IPS-15b (cell line): ENCODE data around the gene HYAL2.

Experiments used
- H3K27me3 ChIP-seq: one replicate; pipeline ENCODE4 v1.6.1; 2013; ENCODE audit warnings: low read length; ENCODE audit not compliant: control insufficient read depth, insufficient read depth
- H3K36me3 ChIP-seq: one replicate; pipeline ENCODE4 v1.6.1; 2013; ENCODE audit warnings: low read length; ENCODE audit not compliant: control insufficient read depth, insufficient read depth
- H3K4me1 ChIP-seq: one replicate; pipeline ENCODE4 v1.6.1; 2013; ENCODE audit warnings: mild to moderate bottlenecking, low read length; ENCODE audit not compliant: control insufficient read depth, insufficient read depth
- H3K4me3 ChIP-seq: one replicate; pipeline ENCODE4 v1.5.1; 2013; ENCODE audit warnings: low read depth, low read length
- H3K9ac ChIP-seq: one replicate; pipeline ENCODE4 v1.6.1; 2013; ENCODE audit warnings: low read depth, mild to moderate bottlenecking, low read length
- H3K9me3 ChIP-seq: one replicate; pipeline ENCODE4 v1.6.1; 2013; ENCODE audit warnings: mild to moderate bottlenecking, low read length; ENCODE audit not compliant: control insufficient read depth, insufficient read depth

HYAL2 gene

DNA sequence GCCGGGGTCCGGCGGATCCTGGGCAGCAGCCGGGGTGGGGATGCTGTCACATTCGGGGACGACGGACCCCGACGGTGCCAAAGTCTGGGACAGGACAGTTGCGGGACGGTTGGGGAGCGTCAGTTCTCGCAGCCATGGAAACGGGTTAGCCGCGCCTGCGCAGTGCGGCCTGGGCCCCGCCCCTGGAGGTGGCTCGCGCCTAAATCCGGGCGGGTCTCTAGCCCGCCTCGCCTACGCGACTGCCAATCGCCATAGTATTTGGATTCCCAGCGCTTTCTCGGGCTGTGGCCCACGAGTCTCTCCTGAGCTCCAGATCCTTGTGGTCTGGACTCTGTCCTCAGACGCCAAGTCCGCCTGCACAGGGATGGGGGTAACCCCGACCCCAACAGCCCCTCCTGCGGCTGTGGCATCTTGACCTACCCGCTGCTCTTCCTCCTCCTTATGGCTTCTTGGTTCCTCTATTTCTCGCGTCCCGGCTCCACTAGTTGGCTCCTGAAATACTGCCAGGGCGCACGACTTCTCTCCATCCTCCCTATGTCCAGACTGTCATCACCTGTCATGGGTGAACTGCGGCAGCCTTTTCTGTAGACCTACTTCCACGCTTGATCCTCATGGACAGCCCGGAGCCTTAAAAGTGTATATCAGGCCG is 23.2 kb upstream of the HYAL2 start, which contains the start of gene ZMYND10:
Gene ZMYND10, minus strand, starts transcription at position 147 of the 649 bp plus-strand sequence. CDS start 153 bp downstream, outside the sequence.
- H3K36me3 ChIP-seq: peaks cover 9% of the 10 kb centered on the region
- H3K27me3 ChIP-seq: peaks cover 55% of the 10 kb centered on the region
- H3K4me1 ChIP-seq: peaks cover 2% of the 10 kb centered on the region
- H3K9me3 ChIP-seq: no peaks in the 10 kb centered on the region
- peak within 1 kb of the TSS; percentile 78 for H3K4me3 ChIP-seq
- H3K9ac ChIP-seq: no peak within 1 kb of the TSS

DNA sequence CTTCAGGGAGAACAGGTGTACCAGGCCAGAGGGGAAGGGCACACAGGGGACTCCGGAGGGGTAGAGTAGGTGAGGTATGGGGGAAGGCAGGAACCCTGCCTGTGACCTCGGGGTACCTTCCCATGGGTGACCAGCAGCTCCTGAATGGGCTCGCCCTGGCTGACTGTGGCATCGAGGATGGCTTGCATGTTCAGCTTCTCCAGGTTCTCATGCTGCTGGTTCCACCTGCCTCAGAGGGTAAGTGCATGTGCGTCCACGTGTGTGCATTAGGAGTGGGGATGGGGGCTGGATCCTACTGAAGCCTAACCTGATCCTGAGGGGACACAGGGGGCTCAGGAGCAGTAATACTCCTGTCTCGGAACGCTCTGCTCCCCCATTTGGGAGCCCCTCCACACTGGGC is 22.5 kb upstream of the HYAL2 start:
- peaks cover 61% of the 10 kb centered on the region for H3K27me3 ChIP-seq
- H3K4me1 ChIP-seq: peaks cover 3% of the 10 kb centered on the region
- no peaks in the 10 kb centered on the region for H3K9me3 ChIP-seq
- H3K36me3 ChIP-seq: peaks cover 9% of the 10 kb centered on the region
- peak overlapping the region; percentile 78 for H3K4me3 ChIP-seq
- H3K9ac ChIP-seq: no peak overlapping the region

DNA sequence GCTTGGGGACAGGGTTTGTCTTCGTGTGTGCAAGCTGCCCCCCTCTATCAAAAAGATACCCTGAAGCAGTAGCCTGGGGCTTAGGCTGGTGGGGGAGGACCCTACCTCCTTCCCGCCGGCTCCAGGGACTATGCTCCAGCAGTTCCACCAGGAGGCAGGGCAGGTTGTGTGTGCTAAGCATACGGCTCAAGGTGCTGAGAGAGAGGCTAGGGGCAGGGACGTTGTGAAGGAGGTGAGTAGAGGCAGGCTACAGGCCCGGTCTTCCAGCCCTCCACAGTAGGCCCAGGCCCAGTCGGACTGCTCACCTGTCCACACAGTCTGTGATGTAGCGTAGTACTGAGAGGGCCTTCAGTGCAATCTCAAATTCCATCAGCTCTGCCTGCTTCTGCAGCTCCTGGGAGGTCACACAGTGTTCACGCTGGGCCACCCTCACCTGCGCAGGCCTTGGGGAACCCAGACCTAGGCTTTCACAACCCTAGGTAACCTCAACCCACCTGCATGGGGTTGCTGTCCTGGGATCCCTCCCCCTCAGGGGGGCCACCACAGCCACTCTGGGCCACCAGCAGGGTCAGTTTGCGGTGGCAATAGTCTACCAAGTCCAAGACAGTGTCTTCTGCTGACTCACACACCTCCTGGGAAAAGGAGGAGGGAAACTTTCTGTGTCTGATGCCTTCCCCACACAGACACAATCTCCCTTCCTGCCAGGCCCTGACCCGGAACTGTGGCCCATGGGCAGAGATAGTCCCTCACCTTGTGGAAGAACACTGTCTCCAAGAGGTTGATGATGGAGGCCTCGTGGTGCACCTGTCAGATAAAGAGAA is 20.5 kb upstream of the HYAL2 start:
- Histone ChIP-seq H3K4me3 (no peak overlapping the region), H3K9me3 (no peaks in the 10 kb centered on the region), H3K36me3 (peaks cover 5% of the 10 kb centered on the region), H3K4me1 (peaks cover 5% of the 10 kb centered on the region), H3K27me3 (peaks cover 79% of the 10 kb centered on the region), H3K9ac (no peak overlapping the region)

DNA sequence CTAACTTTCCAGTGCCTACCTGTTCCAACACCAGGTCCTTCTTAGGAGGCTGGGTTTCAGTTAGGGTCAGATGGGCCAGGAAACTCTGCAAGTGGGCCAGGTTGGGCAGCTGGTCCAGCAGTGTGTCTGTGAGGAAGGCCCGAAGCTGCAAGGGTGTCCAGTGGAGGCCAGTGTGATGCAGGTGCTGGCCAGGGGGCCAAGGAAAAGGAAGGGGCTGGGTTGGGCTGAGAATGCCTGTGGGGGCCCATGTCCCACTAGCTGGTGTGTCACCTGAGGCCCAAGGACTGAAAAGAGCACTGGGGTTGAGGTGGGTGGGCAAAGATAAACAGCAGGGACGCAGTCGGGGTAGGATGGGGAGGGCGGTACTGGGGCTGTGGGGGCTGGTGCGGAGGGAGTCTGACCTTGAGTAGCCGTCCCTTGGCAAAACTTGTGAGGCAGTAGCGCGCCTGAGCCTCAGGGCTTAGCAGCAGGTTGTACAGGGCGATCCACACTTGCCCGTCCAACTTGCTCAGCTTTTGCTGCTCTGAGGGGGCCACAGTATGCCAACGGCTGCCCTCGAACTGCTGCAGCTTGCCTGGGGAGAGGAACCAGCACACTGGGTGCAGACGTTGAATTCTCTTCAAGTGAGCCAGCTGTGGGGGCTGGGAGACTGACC is 19.6 kb upstream of the HYAL2 start:
- Histone ChIP-seq H3K4me1 (peaks cover 3% of the 10 kb centered on the region), H3K9ac (no peak overlapping the region), H3K4me3 (no peak overlapping the region), H3K27me3 (peaks cover 80% of the 10 kb centered on the region), H3K36me3 (no peaks in the 10 kb centered on the region), H3K9me3 (no peaks in the 10 kb centered on the region)

DNA sequence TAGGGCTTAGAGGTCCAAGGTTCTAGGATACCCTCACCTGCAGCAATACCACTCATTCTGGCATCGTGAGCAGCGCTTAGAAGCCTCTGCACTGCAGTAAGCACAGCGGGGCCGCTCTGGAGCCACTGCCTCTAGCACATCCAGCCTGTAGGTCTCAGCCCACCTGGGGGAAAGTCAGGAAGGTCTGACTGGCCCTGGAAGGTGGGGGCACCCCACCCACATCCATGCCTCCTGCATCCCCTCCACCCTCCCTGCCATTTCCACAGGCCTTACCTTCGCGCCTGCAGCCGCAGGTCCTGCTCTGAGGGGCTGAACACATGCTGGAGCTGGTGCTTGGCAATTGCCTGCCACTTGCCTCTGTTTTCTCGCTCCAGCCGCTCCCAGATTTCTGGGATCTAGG is 19.0 kb upstream of the HYAL2 start:
- no peaks in the 10 kb centered on the region for H3K36me3 ChIP-seq
- no peaks in the 10 kb centered on the region for H3K9me3 ChIP-seq
- peaks cover 77% of the 10 kb centered on the region for H3K27me3 ChIP-seq
- H3K4me1 ChIP-seq: peaks cover 3% of the 10 kb centered on the region
- peak overlapping the region; percentile 58 for H3K4me3 ChIP-seq
- H3K9ac ChIP-seq: no peak overlapping the region

DNA sequence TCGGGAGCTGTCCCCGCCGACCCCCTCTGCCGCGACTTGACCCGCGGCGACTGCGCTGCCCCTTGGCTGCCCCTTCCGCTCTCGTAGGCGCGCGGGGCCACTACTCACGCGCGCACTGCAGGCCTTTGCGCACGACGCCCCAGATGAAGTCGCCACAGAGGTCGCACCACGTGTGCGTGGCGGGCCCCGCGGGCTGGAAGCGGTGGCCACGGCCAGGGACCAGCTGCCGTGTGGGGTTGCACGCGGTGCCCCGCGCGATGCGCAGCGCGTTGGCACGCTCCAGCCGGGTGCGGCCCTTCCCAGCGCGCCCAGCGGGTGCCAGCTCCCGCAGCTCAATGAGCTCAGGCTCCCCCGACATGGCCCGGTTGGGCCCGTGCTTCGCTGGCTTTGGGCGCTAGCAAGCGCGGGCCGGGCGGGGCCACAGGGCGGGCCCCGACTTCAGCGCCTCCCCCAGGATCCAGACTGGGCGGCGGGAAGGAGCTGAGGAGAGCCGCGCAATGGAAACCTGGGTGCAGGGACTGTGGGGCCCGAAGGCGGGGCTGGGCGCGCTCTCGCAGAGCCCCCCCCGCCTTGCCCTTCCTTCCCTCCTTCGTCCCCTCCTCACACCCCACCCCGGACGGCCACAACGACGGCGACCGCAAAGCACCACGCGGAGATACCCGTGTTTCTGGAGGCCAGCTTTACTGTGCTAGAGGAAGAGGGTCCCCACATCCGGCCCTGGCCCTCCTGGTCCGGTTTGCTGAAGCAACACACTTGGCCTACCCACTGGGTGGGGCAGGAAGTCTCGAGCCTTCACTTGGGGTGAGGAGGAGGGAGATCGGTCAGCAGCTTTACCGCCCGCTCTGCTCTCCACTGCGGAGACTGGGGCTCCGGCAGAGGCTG is 18.1 kb upstream of the HYAL2 start, which contains the start of gene RASSF1:
Gene RASSF1, minus strand, starts transcription at position 389 of the 882 bp plus-strand sequence. Its CDS starts 31 bp downstream, at position 358.
- no peaks in the 10 kb centered on the region for H3K9me3 ChIP-seq
- H3K4me3 ChIP-seq: peak within 1 kb of the TSS; percentile 58
- H3K36me3 ChIP-seq: no peaks in the 10 kb centered on the region
- peaks cover 3% of the 10 kb centered on the region for H3K4me1 ChIP-seq
- peaks cover 70% of the 10 kb centered on the region for H3K27me3 ChIP-seq
- peak within 1 kb of the TSS; percentile 24 for H3K9ac ChIP-seq

DNA sequence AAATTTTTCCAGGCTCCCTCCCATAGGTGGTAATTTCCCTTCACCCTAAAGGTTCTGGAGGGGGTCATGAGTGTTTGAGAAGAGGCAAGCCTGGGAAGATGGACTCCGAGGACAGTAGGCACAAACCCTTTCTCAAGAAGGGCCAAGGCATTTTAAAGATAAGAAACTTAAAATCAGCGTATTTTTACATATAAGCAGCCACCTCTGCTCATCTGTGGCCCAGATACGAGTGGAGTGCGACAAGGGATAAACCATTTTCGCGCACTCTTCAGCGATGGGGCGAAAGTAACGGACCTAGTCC is 17.6 kb upstream of the HYAL2 start:
- Histone ChIP-seq H3K36me3 (no peaks in the 10 kb centered on the region), H3K9ac (no peak overlapping the region), H3K27me3 (peaks cover 67% of the 10 kb centered on the region), H3K9me3 (no peaks in the 10 kb centered on the region), H3K4me3 (peak overlapping the region; percentile 58), H3K4me1 (peaks cover 3% of the 10 kb centered on the region)

DNA sequence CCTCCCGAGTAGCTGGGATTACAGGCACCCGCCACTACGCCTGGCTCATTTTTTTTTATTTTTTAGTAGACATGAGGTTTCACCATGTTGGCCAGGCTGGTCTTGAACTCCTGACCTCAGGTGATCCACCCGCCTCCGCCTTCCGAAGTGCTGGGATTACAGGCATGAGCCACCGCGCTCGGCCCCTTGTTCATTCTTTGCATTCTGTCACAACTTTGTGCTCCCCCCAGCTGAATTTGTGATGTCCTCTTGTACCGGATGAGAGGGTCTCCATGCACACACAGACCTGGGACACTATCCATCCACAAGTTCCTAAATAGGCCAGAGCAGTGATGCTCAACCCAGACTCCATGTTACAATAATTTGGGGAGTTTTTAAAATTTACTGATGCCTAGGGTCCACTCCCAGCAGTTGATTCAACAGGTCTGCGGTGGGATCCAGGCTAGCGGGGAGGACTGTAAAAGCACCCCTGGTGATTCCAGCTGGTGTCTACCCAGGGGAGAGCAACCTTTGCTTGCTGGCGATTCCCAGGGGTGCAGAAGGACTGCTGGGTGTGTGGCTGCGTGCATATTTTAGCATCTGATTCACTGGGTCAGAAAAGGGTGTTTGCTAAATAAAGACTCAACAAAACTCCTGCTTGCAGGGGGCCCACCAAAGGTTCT is 17.1 kb upstream of the HYAL2 start:
- Histone ChIP-seq H3K4me1 (peaks cover 4% of the 10 kb centered on the region), H3K9me3 (no peaks in the 10 kb centered on the region), H3K4me3 (peak overlapping the region; percentile 58), H3K27me3 (peaks cover 62% of the 10 kb centered on the region), H3K9ac (no peak overlapping the region), H3K36me3 (no peaks in the 10 kb centered on the region)

DNA sequence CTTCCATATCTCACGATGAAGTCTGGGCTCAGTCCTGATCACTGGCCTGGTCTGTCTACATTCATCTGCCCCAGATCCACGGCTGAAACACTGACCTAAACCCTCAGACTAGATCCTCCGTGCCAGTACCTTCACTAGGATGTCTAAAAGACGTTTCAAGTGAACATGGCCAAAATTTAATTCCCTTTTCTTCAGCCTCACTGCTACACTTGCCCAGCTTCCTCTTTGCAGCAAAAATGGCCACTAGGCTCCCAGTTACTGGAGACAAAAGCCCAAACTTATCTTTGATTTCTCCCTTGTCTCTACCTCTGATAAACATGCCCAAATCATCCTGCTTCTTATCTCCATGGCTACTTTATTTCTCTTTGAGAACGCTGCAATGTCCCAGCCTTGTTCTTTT is 16.4 kb upstream of the HYAL2 start:
- no peaks in the 10 kb centered on the region for H3K36me3 ChIP-seq
- peaks cover 6% of the 10 kb centered on the region for H3K4me1 ChIP-seq
- peaks cover 56% of the 10 kb centered on the region for H3K27me3 ChIP-seq
- no peak overlapping the region for H3K4me3 ChIP-seq
- H3K9ac ChIP-seq: no peak overlapping the region
- H3K9me3 ChIP-seq: no peaks in the 10 kb centered on the region

DNA sequence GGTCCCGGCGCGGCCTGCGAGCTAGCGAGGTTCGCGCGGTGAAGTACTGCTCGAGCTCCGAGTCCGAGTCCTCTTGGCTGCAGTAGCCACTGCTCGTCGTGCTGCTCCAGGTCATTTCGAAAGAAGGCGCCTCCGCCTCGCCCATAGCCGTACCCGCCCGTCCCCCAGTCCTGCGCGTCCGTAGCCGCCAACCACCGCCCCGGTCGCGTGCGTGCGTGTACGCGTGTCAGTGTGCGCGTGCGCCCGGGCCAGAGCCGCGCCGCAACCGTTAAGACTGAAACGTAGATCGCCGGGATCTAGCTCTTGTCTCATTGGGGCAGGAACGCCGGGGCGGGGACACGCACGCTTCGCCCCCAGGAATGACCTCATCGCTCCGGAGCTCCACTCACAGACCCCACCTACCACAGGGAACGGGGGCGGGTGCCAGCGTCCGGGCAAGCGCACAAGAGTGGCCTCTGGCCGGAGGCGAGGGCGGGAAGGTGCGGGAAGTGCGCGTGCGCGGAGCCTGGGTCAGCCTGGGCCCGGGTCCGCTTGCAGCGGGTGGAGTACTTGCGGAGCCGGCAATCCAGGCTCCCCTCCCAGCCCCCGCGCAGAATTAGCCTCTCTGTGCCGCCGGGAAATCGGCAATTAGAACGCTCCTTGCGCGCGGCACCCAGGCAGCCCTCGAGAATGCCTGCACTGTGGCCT is 14.8 kb upstream of the HYAL2 start:
- Histone ChIP-seq H3K36me3 (peaks cover 5% of the 10 kb centered on the region), H3K27me3 (peaks cover 41% of the 10 kb centered on the region), H3K4me1 (peaks cover 6% of the 10 kb centered on the region), H3K4me3 (peak overlapping the region; percentile 95), H3K9me3 (no peaks in the 10 kb centered on the region), H3K9ac (peak overlapping the region; percentile 91)
